Immature natural killer cell (primary cell): ENCODE measurements around the gene PHKA2. TPM values are rescaled to one million over a fixed set of nuclear protein-coding genes. Genes with fewer than 3 reads are reported as not detected.
"Not testable (repeated sequence)": the region's sequence is repeated elsewhere in the genome, so short reads cannot be mapped to it uniquely, and the experiment has no call there.

Source experiments
- DNase-seq, 3 donors: peaks; one replicate each; pipeline ENCODE4 v3.0.0; 2022; ENCODE audit warnings: mixed read lengths in 1 of 3
- H3K27ac Mint-ChIP-seq, 6 donors: one replicate each; pipeline ENCODE4 v1.8.0; 2020; ENCODE audit warnings: mixed read lengths in 6 of 6, mild to moderate bottlenecking in 5 of 6, inconsistent platforms in 4 of 6, moderate library complexity in 3 of 6
- H3K27me3 Mint-ChIP-seq, 3 donors: one replicate each; pipeline ENCODE4 v1.8.0; 2020 to 2021; ENCODE audit warnings: low read depth in 3 of 3, mild to moderate bottlenecking in 3 of 3, mixed read lengths in 3 of 3, moderate library complexity in 3 of 3, inconsistent platforms in 1 of 3
- H3K36me3 Mint-ChIP-seq, 3 donors: one replicate each; pipeline ENCODE4 v1.8.0; 2020; ENCODE audit warnings: mixed read lengths in 3 of 3, inconsistent platforms in 2 of 3, mild to moderate bottlenecking in 2 of 3
- H3K4me1 Mint-ChIP-seq, 2 donors: one replicate each; pipeline ENCODE4 v1.8.0; 2020; ENCODE audit warnings: inconsistent platforms in 2 of 2, mild to moderate bottlenecking in 2 of 2, mixed read lengths in 2 of 2, moderate library complexity in 1 of 2
- H3K4me3 Mint-ChIP-seq, 5 donors: one replicate each; pipeline ENCODE4 v1.8.0; 2020; ENCODE audit warnings: mild to moderate bottlenecking in 5 of 5, mixed read lengths in 5 of 5, inconsistent platforms in 3 of 5, moderate library complexity in 3 of 5
- H3K9me3 Mint-ChIP-seq, 6 donors: one replicate each; pipeline ENCODE4 v1.8.0; 2020; ENCODE audit warnings: mild to moderate bottlenecking in 6 of 6, mixed read lengths in 6 of 6, inconsistent platforms in 4 of 6, moderate library complexity in 3 of 6
- polyA plus RNA-seq, 3 donors: library from polyadenylated mRNA; unstranded; fragments of 300-500 nt; fragmentation: Illumina TruSeq; gene quantifications; one replicate each; pipeline ENCODE4 v1.2.3, GENCODE V29; 2021

The PHKA2 gene
- polyA plus RNA-seq = 10 to 100 TPM in 1 of 3 donors, 1 to 10 TPM in 2; 4.4 to 11.2 (median 6.2) TPM

- Mint-ChIP-seq H3K9me3 (peaks cover 0 to 2% (median 0%) of the 10 kb centered on the region in 6 donors), H3K36me3 (peaks cover 0 to 3% (median 0%) of the 10 kb centered on the region in 3 donors), H3K27ac (peak within 1 kb of the TSS; percentile 82 to 94 (median 92)), H3K27me3 (peaks cover 5 to 9% (median 6%) of the 10 kb centered on the region in 3 donors), H3K4me1 (peaks cover 12 to 22% of the 10 kb centered on the region in 2 donors), H3K4me3 (peak within 1 kb of the TSS; percentile 83 to 91 (median 85))
- no peak for DNase-seq
Observed at GRCh38 chrX:18983666-18984380, at the start of gene PHKA2. Gene PHKA2 (minus strand): TSS chrX:18984114. CDS start chrX:18983932, 182 bp downstream.

- Mint-ChIP-seq H3K4me1 (no peaks in the 10 kb centered on the region), H3K36me3 (no peaks in the 10 kb centered on the region), H3K27ac (no peak overlapping the region), H3K27me3 (no peaks in the 10 kb centered on the region), H3K4me3 (no peak overlapping the region), H3K9me3 (no peaks in the 10 kb centered on the region)
- no peak for DNase-seq
Observed at GRCh38 chrX:19030805-19031204, 46.9 kb upstream of the PHKA2 start.

GRCh38 chrX:19028560-19028959 lies 44.6 kb upstream of the PHKA2 start:
- Mint-ChIP-seq H3K36me3 (no peaks in the 10 kb centered on the region), H3K9me3 (no peaks in the 10 kb centered on the region), H3K27me3 (peaks cover 0 to 1% (median 0%) of the 10 kb centered on the region in 3 donors), H3K27ac (no peak overlapping the region), H3K4me3 (no peak overlapping the region), H3K4me1 (no peaks in the 10 kb centered on the region)
- DNase-seq = no peak

- Mint-ChIP-seq H3K4me1 (no peaks in the 10 kb centered on the region), H3K9me3 (no peaks in the 10 kb centered on the region), H3K27ac (no peak overlapping the region)
Observed at GRCh38 chrX:19024366-19024765, 40.5 kb upstream of the PHKA2 start.

GRCh38 chrX:19019996-19020395 lies 36.1 kb upstream of the PHKA2 start:
- Mint-ChIP-seq H3K4me1 (no peaks in the 10 kb centered on the region), H3K36me3 (no peaks in the 10 kb centered on the region), H3K9me3 (no peaks in the 10 kb centered on the region), H3K4me3 (no peak overlapping the region), H3K27me3 (peaks cover 0 to 4% (median 1%) of the 10 kb centered on the region in 3 donors), H3K27ac (no peak overlapping the region)
- DNase-seq = no peak

More at GRCh38 chrX:19024366-19024765, 40.5 kb upstream of the PHKA2 start:
- Mint-ChIP-seq H3K27me3 (peaks cover 0 to 4% (median 1%) of the 10 kb centered on the region in 3 donors), H3K36me3 (no peaks in the 10 kb centered on the region), H3K4me3 (no peak overlapping the region)
- no peak for DNase-seq

GRCh38 chrX:19017271-19017670 lies 33.4 kb upstream of the PHKA2 start:
- H3K27me3 Mint-ChIP-seq = no peaks in the 10 kb centered on the region
- H3K36me3 Mint-ChIP-seq = no peaks in the 10 kb centered on the region
- DNase-seq = no peak
- no peak overlapping the region for H3K27ac Mint-ChIP-seq
- H3K9me3 Mint-ChIP-seq = peaks cover 0 to 1% (median 0%) of the 10 kb centered on the region in 6 donors
- H3K4me3 Mint-ChIP-seq = no peak overlapping the region
- no peaks in the 10 kb centered on the region for H3K4me1 Mint-ChIP-seq

GRCh38 chrX:19016614-19017013 lies 32.7 kb upstream of the PHKA2 start:
- H3K36me3 Mint-ChIP-seq, DNase-seq, H3K27ac Mint-ChIP-seq, H3K4me1 Mint-ChIP-seq, H3K9me3 Mint-ChIP-seq, H3K27me3 Mint-ChIP-seq, H3K4me3 Mint-ChIP-seq: not testable (repeated sequence)

GRCh38 chrX:19007868-19008267 lies 24.0 kb upstream of the PHKA2 start:
- Mint-ChIP-seq H3K27ac (no peak overlapping the region), H3K4me1 (no peaks in the 10 kb centered on the region), H3K9me3 (no peaks in the 10 kb centered on the region), H3K4me3 (no peak overlapping the region), H3K27me3 (peaks cover 0 to 2% (median 0%) of the 10 kb centered on the region in 3 donors), H3K36me3 (peaks cover 0 to 3% (median 2%) of the 10 kb centered on the region in 3 donors)
- no peak for DNase-seq

GRCh38 chrX:19007011-19007410 lies 23.1 kb upstream of the PHKA2 start:
- no peak overlapping the region for H3K4me3 Mint-ChIP-seq
- peaks cover 0 to 2% (median 0%) of the 10 kb centered on the region in 3 donors for H3K27me3 Mint-ChIP-seq
- no peak overlapping the region for H3K27ac Mint-ChIP-seq
- no peak for DNase-seq
- H3K9me3 Mint-ChIP-seq = no peaks in the 10 kb centered on the region
- no peaks in the 10 kb centered on the region for H3K4me1 Mint-ChIP-seq
- H3K36me3 Mint-ChIP-seq = peaks cover 0 to 3% (median 2%) of the 10 kb centered on the region in 3 donors

GRCh38 chrX:19005909-19006308 lies 22.0 kb upstream of the PHKA2 start:
- Mint-ChIP-seq H3K4me3 (no peak overlapping the region), H3K9me3 (no peaks in the 10 kb centered on the region), H3K36me3 (peaks cover 0 to 3% (median 2%) of the 10 kb centered on the region in 3 donors), H3K4me1 (no peaks in the 10 kb centered on the region), H3K27ac (no peak overlapping the region), H3K27me3 (peaks cover 0 to 2% (median 0%) of the 10 kb centered on the region in 3 donors)
- DNase-seq = no peak

GRCh38 chrX:19003756-19004155 lies 19.8 kb upstream of the PHKA2 start:
- Mint-ChIP-seq H3K4me1 (no peaks in the 10 kb centered on the region), H3K36me3 (no peaks in the 10 kb centered on the region), H3K27ac (no peak overlapping the region), H3K4me3 (no peak overlapping the region), H3K9me3 (no peaks in the 10 kb centered on the region), H3K27me3 (peaks cover 0 to 2% (median 0%) of the 10 kb centered on the region in 3 donors)
- DNase-seq = no peak

GRCh38 chrX:18998653-18999052 lies 14.7 kb upstream of the PHKA2 start:
- H3K9me3 Mint-ChIP-seq = no peaks in the 10 kb centered on the region
- DNase-seq = no peak
- H3K4me3 Mint-ChIP-seq = no peak overlapping the region
- no peaks in the 10 kb centered on the region for H3K4me1 Mint-ChIP-seq
- H3K36me3 Mint-ChIP-seq = no peaks in the 10 kb centered on the region
- H3K27ac Mint-ChIP-seq = no peak overlapping the region
- peaks cover 0 to 6% (median 0%) of the 10 kb centered on the region in 3 donors for H3K27me3 Mint-ChIP-seq

- no peaks in the 10 kb centered on the region for H3K9me3 Mint-ChIP-seq
- no peaks in the 10 kb centered on the region for H3K36me3 Mint-ChIP-seq
- no peak for DNase-seq
- H3K4me3 Mint-ChIP-seq = no peak overlapping the region
- no peaks in the 10 kb centered on the region for H3K4me1 Mint-ChIP-seq
- no peak overlapping the region for H3K27ac Mint-ChIP-seq
- peaks cover 0 to 6% (median 0%) of the 10 kb centered on the region in 3 donors for H3K27me3 Mint-ChIP-seq
Observed at GRCh38 chrX:18997916-18998315, 14.0 kb upstream of the PHKA2 start.

GRCh38 chrX:18996536-18996935 lies 12.6 kb upstream of the PHKA2 start:
- Mint-ChIP-seq H3K9me3 (no peaks in the 10 kb centered on the region), H3K4me1 (no peaks in the 10 kb centered on the region), H3K27me3 (peaks cover 0 to 6% (median 0%) of the 10 kb centered on the region in 3 donors), H3K27ac (no peak overlapping the region), H3K36me3 (no peaks in the 10 kb centered on the region), H3K4me3 (no peak overlapping the region)
- no peak for DNase-seq

- Mint-ChIP-seq H3K36me3 (no peaks in the 10 kb centered on the region), H3K9me3 (no peaks in the 10 kb centered on the region), H3K4me3 (no peak overlapping the region), H3K27ac (no peak overlapping the region), H3K27me3 (peaks cover 0 to 6% (median 0%) of the 10 kb centered on the region in 3 donors), H3K4me1 (no peaks in the 10 kb centered on the region)
- DNase-seq = no peak
Observed at GRCh38 chrX:18995221-18995620, 11.3 kb upstream of the PHKA2 start.
